ENCODE measurements around the gene MRPL9.

The MRPL9 gene

GRCh38 chr1:151714820-151715725, 48.2 kb downstream of the MRPL9 start:
- TF ChIP-seq CTCF (IDR thresholded peaks at IDR 0.05; ENCODE audit: insufficient read depth, missing control alignments), result no peak
- FAIRE-seq (no peak), DNase-seq (ENCODE audit: insufficient read length, low spot score) (no peak)

- FAIRE-seq (no peak), DNase-seq (ENCODE audit: insufficient read length, low spot score) (no peak)
- no peak for TF ChIP-seq CTCF (IDR thresholded peaks at IDR 0.05; ENCODE audit: insufficient read depth, missing control alignments)
Measured at GRCh38 chr1:151713874-151714273, 49.4 kb downstream of the MRPL9 start.

GRCh38 chr1:151713044-151713443, 50.3 kb downstream of the MRPL9 start:
- FAIRE-seq, result no peak
- TF ChIP-seq CTCF (IDR thresholded peaks at IDR 0.05; ENCODE audit: insufficient read depth, missing control alignments), result no peak
- no peak for DNase-seq (ENCODE audit: insufficient read length, low spot score)

- FAIRE-seq (no peak), DNase-seq (ENCODE audit: insufficient read length, low spot score) (no peak)
- no peak for TF ChIP-seq CTCF (IDR thresholded peaks at IDR 0.05; ENCODE audit: insufficient read depth, missing control alignments)
Measured at GRCh38 chr1:151711951-151712350, 51.3 kb downstream of the MRPL9 start.

- peak; percentile 96 for FAIRE-seq
- TF ChIP-seq CTCF (IDR thresholded peaks at IDR 0.05; ENCODE audit: insufficient read depth, missing control alignments), result no peak
- peak; percentile 94 for DNase-seq (ENCODE audit: insufficient read length, low spot score)
Measured at GRCh38 chr1:151711044-151711800, 52.1 kb downstream of the MRPL9 start.

GRCh38 chr1:151710187-151710840, 53.0 kb downstream of the MRPL9 start:
- FAIRE-seq, result peak; percentile 38
- no peak for TF ChIP-seq CTCF (IDR thresholded peaks at IDR 0.05; ENCODE audit: insufficient read depth, missing control alignments)
- no peak for DNase-seq (ENCODE audit: insufficient read length, low spot score)
